Measurements from ENCODE around the gene LPCAT1.
A peak's percentile ranks its signal among the peaks of the same experiment; 100 is the strongest.

The LPCAT1 gene

GRCh38 chr5:1526190-1526631, 2.5 kb upstream of the LPCAT1 start:
- POLR2A ChIA-PET (ENCODE audit: low non-redundant PET): no interaction called here
- no peak overlapping the region for H3K27ac ChIP-seq
- TF ChIP-seq CTCF (conservative IDR thresholded peaks at IDR 0.05; ENCODE audit: low read depth): no peak
- DNase-seq (ENCODE audit: low spot score): no peak
- CTCF ChIA-PET: no interaction called here

- 0 out of 2 replicates have a peak overlapping the region, but pooled peaks have one; percentile 0 for H3K27ac ChIP-seq
- CTCF ChIA-PET: no interaction called here
- TF ChIP-seq CTCF (conservative IDR thresholded peaks at IDR 0.05; ENCODE audit: low read depth): no peak
Measured at GRCh38 chr5:1525624-1526189, 1.9 kb upstream of the LPCAT1 start.

GRCh38 chr5:1524799-1525623, 1.3 kb upstream of the LPCAT1 start:
- no peak for TF ChIP-seq CTCF (conservative IDR thresholded peaks at IDR 0.05; ENCODE audit: low read depth)
- no peak for DNase-seq (ENCODE audit: low spot score)
- CTCF ChIA-PET: no interaction called here
- POLR2A ChIA-PET (ENCODE audit: low non-redundant PET): no interaction called here
- peak overlapping the region; percentile 78 for H3K27ac ChIP-seq

More at GRCh38 chr5:1525624-1526189, 1.9 kb upstream of the LPCAT1 start:
- POLR2A ChIA-PET (ENCODE audit: low non-redundant PET): no interaction called here
- DNase-seq (ENCODE audit: low spot score): no peak

- no peak for TF ChIP-seq CTCF (conservative IDR thresholded peaks at IDR 0.05; ENCODE audit: low read depth)
- DNase-seq (ENCODE audit: low spot score): no peak
- peak overlapping the region; percentile 78 for H3K27ac ChIP-seq
- ChIA-PET CTCF (no interaction called here), POLR2A (ENCODE audit: low non-redundant PET) (interaction anchor here (0.9 to 1.3 kb wide), 2 partner anchors 12 to 18 kb away, joined by 3 to 4 read pairs; no protein-coding TSS in a partner anchor)
Measured at GRCh38 chr5:1524481-1524798, 680 bp upstream of the LPCAT1 start.

GRCh38 chr5:1523480-1523792, 324 bp downstream of the LPCAT1 start:
- H3K27ac ChIP-seq: peak overlapping the region; percentile 78
- ChIA-PET CTCF (interaction anchor here (0.5 to 0.6 kb wide), 3 partner anchors 68 to 252 kb away, joined by 3 to 4 read pairs (median 3); no protein-coding TSS in a partner anchor), POLR2A (ENCODE audit: low non-redundant PET) (interaction anchor here (1.3 kb wide), 1 partner anchor 19 kb away, joined by 4 read pairs; no protein-coding TSS in a partner anchor)
- no peak for TF ChIP-seq CTCF (conservative IDR thresholded peaks at IDR 0.05; ENCODE audit: low read depth)
- no peak for DNase-seq (ENCODE audit: low spot score)

GRCh38 chr5:1522601-1523479, 920 bp downstream of the LPCAT1 start:
- DNase-seq (ENCODE audit: low spot score): no peak
- peak overlapping the region; percentile 78 for H3K27ac ChIP-seq
- CTCF ChIA-PET: interaction anchor here (0.6 kb wide), 2 partner anchors 72 to 131 kb away, joined by 3 to 4 read pairs; no protein-coding TSS in a partner anchor
- no peak for TF ChIP-seq CTCF (conservative IDR thresholded peaks at IDR 0.05; ENCODE audit: low read depth)
- POLR2A ChIA-PET (ENCODE audit: low non-redundant PET): interaction anchor here (1.3 kb wide), 1 partner anchor 20 kb away, joined by 4 read pairs; no protein-coding TSS in a partner anchor

All from RWPE1 (cell line).